PC-3 (cell line): Measurements from ENCODE around the gene MYRFL. TPM values are rescaled to one million over a fixed set of nuclear protein-coding genes. Genes with fewer than 3 reads are reported as not detected.

Source experiments
- ATAC-seq: fragments of 200-7000 bp; cut with Tn5 transposase; 2 replicates; pipeline ENCODE4 v1.9.1; 2020; ENCODE audit warnings: mild to moderate bottlenecking, moderate library complexity
- BruUV-seq: library from RNA; stranded (reverse); fragments of 400-500 nt; replicated peaks from 2 replicates; lab custom pipeline; 2021; lab: Mats Ljungman, UMichigan
- CTCF ChIA-PET: fragments of 300-600 bp; sonication (Branson Sonifier 250); formaldehyde crosslinking; loops from one replicate; lab custom pipeline; 2022; ENCODE audit warnings: antibody characterized with exemption; lab: Charles Lee
- POLR2A ChIA-PET: fragments of 300-600 bp; sonication (Branson Sonifier 250); formaldehyde crosslinking; loops from one replicate; lab custom pipeline; 2022; ENCODE audit warnings: antibody characterized with exemption; ENCODE audit not compliant: unreplicated experiment; lab: Charles Lee
- DNase-seq: peaks from one replicate; pipeline ENCODE4 v3.0.0-alpha.2; 2015
- H2AFZ ChIP-seq: fragments of 300-600 bp; sonication (generic); 2 replicates; pipeline ENCODE4 v1.6.0; 2016; ENCODE audit warnings: antibody characterized with exemption, low read length
- H3F3A ChIP-seq: fragments of 300-600 bp; sonication (generic); one replicate; pipeline ENCODE4 v1.6.0; 2017; ENCODE audit warnings: antibody characterized with exemption, low read length, control low read depth, mild to moderate bottlenecking; ENCODE audit not compliant: unreplicated experiment
- H3K27ac ChIP-seq: fragments of 300-600 bp; sonication (generic); 2 replicates; pipeline ENCODE4 v1.5.1; 2016; ENCODE audit warnings: mild to moderate bottlenecking, low read length
- H3K27me3 ChIP-seq: fragments of 300-600 bp; sonication (generic); 2 replicates; pipeline ENCODE4 v1.6.1; 2016; ENCODE audit warnings: low read length, mixed read lengths
- H3K36me3 ChIP-seq: fragments of 300-600 bp; sonication (generic); 2 replicates; pipeline ENCODE4 v1.6.1; 2016; ENCODE audit warnings: low read depth, mixed run types, low read length, mixed read lengths
- H3K4me1 ChIP-seq: fragments of 300-600 bp; sonication (generic); 2 replicates; pipeline ENCODE4 v1.5.1; 2016; ENCODE audit warnings: low read length; ENCODE audit not compliant: insufficient read depth
- H3K4me2 ChIP-seq: fragments of 300-600 bp; sonication (generic); 2 replicates; pipeline ENCODE4 v1.6.0; 2016; ENCODE audit warnings: low read length
- H3K4me3 ChIP-seq: fragments of 300-600 bp; sonication (generic); 2 replicates; pipeline ENCODE4 v1.5.1; 2016; ENCODE audit warnings: mild to moderate bottlenecking, low read length, mixed read lengths
- H3K79me2 ChIP-seq: fragments of 300-600 bp; sonication (generic); 2 replicates; pipeline ENCODE4 v1.6.1; 2017; ENCODE audit warnings: low read length, mixed read lengths
- H3K9ac ChIP-seq: fragments of 300-600 bp; sonication (generic); 2 replicates; pipeline ENCODE4 v1.6.0; 2016; ENCODE audit warnings: mild to moderate bottlenecking, low read length
- H3K9me2 ChIP-seq: fragments of 300-600 bp; sonication (generic); replicated peaks from 2 replicates; pipeline ENCODE4 v1.6.1; 2016; ENCODE audit warnings: mixed run types, low read length, mixed read lengths
- H3K9me3 ChIP-seq: fragments of 300-600 bp; sonication (generic); 2 replicates; pipeline ENCODE4 v1.6.1; 2016; ENCODE audit warnings: low read length, mixed read lengths
- H4K20me1 ChIP-seq: fragments of 300-600 bp; sonication (generic); 2 replicates; pipeline ENCODE4 v1.6.1; 2016; ENCODE audit warnings: low read length, mixed read lengths
- CTCF ChIP-seq: fragments of 300-600 bp; sonication (generic); conservative IDR thresholded peaks from 2 replicates; pipeline ENCODE4 v1.5.1; 2017; ENCODE audit warnings: antibody characterized with exemption, low read depth, mild to moderate bottlenecking, low read length
- EZH2 ChIP-seq: fragments of 300-600 bp; sonication (generic); IDR thresholded peaks from one replicate; pipeline ENCODE4 v1.6.1; 2017; ENCODE audit warnings: antibody characterized with exemption, mild to moderate bottlenecking, low read length; ENCODE audit not compliant: unreplicated experiment
- EZH2phosphoT487 ChIP-seq: fragments of 300-600 bp; sonication (generic); IDR thresholded peaks from 2 replicates; pipeline ENCODE4 v1.6.1; 2018; ENCODE audit warnings: mild to moderate bottlenecking, antibody characterized with exemption, low read length, borderline replicate concordance
- intact Hi-C: fragments of 100-400 bp; cut with micrococcal nuclease; formaldehyde crosslinking; loops from 2 replicates; pipeline ENCODE4 v1.9.0; 2023
- total RNA-seq: library from RNA; depleted of rRNA; stranded (reverse); fragments of >200 nt; gene quantifications from 2 replicates; pipeline ENCODE4 v1.2.3, GENCODE V29; 2014

Gene MYRFL
- total RNA-seq, 1 experiment from 2014 or later: not detected

- H3K27ac ChIP-seq: no peak overlapping the region
- no peak for TF ChIP-seq EZH2phosphoT487
- no peak for TF ChIP-seq CTCF
- no peak for TF ChIP-seq EZH2
- intact Hi-C loops: no loop called here
- no peak overlapping the region for H2AFZ ChIP-seq
- ATAC-seq (no peak), DNase-seq (no peak)
- H3K4me2 ChIP-seq: no peak overlapping the region
- H3K27me3 ChIP-seq: no peaks in the 10 kb centered on the region
- BruUV-seq: no TSS peak
- ChIA-PET CTCF (no interaction called here), POLR2A (interaction anchor here (0.8 kb wide), 1 partner anchor 429 kb away, joined by 8 read pairs; no protein-coding TSS in a partner anchor)
- no peak overlapping the region for H3K4me3 ChIP-seq
- H3K4me1 ChIP-seq: no peaks in the 10 kb centered on the region; the same call in 1 of the 2 replicates
- H3F3A ChIP-seq: no peaks in the 10 kb centered on the region
- H4K20me1 ChIP-seq: no peaks in the 10 kb centered on the region
- no peaks in the 10 kb centered on the region for H3K9me2 ChIP-seq
- H3K9ac ChIP-seq: no peak overlapping the region
- H3K36me3 ChIP-seq: no peaks in the 10 kb centered on the region
- H3K79me2 ChIP-seq: no peaks in the 10 kb centered on the region
- H3K9me3 ChIP-seq: no peaks in the 10 kb centered on the region
These were observed 56.7 kb downstream of the MYRFL start for GRCh38 chr12:69881771-69882170.

GRCh38 chr12:69884386-69884785, 59.4 kb downstream of the MYRFL start:
- Histone ChIP-seq H4K20me1 (no peaks in the 10 kb centered on the region), H3K27me3 (no peaks in the 10 kb centered on the region), H3K4me3 (no peak overlapping the region), H3K27ac (no peak overlapping the region), H3K9ac (no peak overlapping the region), H3K9me3 (no peaks in the 10 kb centered on the region), H2AFZ (no peak overlapping the region), H3K4me1 (no peaks in the 10 kb centered on the region), H3K36me3 (no peaks in the 10 kb centered on the region), H3K79me2 (no peaks in the 10 kb centered on the region), H3K4me2 (no peak overlapping the region), H3K9me2 (no peaks in the 10 kb centered on the region), H3F3A (no peaks in the 10 kb centered on the region)
- POLR2A ChIA-PET: no interaction called here
- intact Hi-C loops: no loop called here
- no TSS peak for BruUV-seq
- ATAC-seq (no peak), DNase-seq (no peak)
- CTCF ChIA-PET: no interaction called here
- no peak for TF ChIP-seq EZH2phosphoT487
- TF ChIP-seq CTCF: no peak
- no peak for TF ChIP-seq EZH2

- no peak overlapping the region for H3K9ac ChIP-seq
- no peaks in the 10 kb centered on the region for H4K20me1 ChIP-seq
- H3K4me2 ChIP-seq: no peak overlapping the region
- no peaks in the 10 kb centered on the region for H3K36me3 ChIP-seq
- no peaks in the 10 kb centered on the region for H3F3A ChIP-seq
- CTCF ChIA-PET: no interaction called here
- no peaks in the 10 kb centered on the region for H3K4me1 ChIP-seq
- H2AFZ ChIP-seq: no peak overlapping the region
- no peak overlapping the region for H3K4me3 ChIP-seq
- H3K9me2 ChIP-seq: no peaks in the 10 kb centered on the region
- TF ChIP-seq EZH2phosphoT487 (no peak), EZH2 (no peak), CTCF (no peak)
- H3K79me2 ChIP-seq: no peaks in the 10 kb centered on the region
- no peaks in the 10 kb centered on the region for H3K27me3 ChIP-seq
- no peak overlapping the region for H3K27ac ChIP-seq
- DNase-seq (no peak), ATAC-seq (no peak)
- POLR2A ChIA-PET: no interaction called here
- no TSS peak for BruUV-seq
- intact Hi-C loops: no loop called here
- H3K9me3 ChIP-seq: no peaks in the 10 kb centered on the region
These were observed 60.6 kb downstream of the MYRFL start for GRCh38 chr12:69885658-69886057.
